SKM-1 treated with dmso at 0.1 percent for 144 hours (cell line): ENCODE results near the gene CHAD.

Experiments used
- DNase-seq: peaks from one replicate; lab custom pipeline; 2025; ENCODE audit not compliant: unreplicated experiment; lab: John Stamatoyannopoulos, UW

Gene CHAD

GRCh38 chr17:50458701-50459676 is 9.7 kb downstream of the CHAD start:
- no peak for DNase-seq

DNA sequence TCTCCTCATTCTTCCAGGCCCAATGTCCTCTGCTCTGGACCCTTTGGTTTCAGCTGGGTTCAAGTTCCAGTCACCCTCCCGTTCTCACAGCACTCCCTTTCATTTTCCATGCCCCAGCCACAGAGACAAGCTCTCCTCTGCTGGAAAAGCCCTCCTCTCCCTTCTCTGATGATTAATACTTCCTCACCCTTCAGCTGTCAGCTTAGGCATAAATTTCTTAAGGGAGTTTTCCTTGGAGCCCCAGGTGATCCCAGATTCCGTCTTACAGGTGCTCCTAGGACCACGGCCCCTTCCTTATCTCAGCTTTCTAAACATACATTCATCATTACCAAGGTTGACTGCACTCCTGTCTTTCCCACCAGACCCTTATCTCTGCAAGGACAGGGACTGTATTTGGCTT is 10.4 kb downstream of the CHAD start:
- no peak for DNase-seq

DNA sequence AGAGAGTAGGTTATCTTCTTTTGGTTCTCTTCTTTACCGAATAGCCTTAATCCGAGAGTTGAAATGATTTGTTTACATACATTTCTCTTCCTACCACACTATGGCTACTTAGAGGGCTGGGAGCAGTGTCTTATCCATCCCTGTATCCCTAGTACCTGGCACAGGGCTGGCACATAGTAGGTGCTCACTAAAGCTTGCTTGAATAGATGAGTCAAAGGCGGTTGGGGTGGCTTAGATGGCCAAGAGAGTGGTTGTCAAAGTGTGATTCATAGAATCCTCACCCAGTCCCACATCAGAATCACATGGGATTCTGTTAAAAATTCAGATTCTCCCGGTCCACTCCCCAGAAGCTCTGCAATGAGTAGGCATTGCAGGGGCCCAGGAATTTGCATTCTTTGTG is 11.1 kb downstream of the CHAD start:
- DNase-seq: no peak

DNA sequence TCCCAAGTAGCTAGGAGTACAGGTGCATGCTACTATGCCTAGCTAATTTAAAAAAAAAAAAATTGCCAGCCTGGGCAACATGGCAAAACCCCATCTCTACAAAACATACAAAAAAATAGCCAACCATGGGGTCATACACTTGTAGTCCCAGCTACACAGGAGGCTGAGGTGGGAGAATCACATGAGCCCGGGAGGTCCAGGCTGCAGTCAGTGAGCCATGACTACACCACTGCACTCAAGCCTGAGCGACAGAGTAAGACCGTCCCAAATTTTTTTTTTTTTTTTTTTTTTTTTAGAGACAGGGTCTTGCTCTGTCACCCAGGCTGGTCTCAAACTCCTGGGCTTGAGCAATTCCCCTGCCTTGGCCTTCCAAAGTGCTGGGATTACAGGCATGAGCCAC is 14.8 kb downstream of the CHAD start:
- no peak for DNase-seq

DNA sequence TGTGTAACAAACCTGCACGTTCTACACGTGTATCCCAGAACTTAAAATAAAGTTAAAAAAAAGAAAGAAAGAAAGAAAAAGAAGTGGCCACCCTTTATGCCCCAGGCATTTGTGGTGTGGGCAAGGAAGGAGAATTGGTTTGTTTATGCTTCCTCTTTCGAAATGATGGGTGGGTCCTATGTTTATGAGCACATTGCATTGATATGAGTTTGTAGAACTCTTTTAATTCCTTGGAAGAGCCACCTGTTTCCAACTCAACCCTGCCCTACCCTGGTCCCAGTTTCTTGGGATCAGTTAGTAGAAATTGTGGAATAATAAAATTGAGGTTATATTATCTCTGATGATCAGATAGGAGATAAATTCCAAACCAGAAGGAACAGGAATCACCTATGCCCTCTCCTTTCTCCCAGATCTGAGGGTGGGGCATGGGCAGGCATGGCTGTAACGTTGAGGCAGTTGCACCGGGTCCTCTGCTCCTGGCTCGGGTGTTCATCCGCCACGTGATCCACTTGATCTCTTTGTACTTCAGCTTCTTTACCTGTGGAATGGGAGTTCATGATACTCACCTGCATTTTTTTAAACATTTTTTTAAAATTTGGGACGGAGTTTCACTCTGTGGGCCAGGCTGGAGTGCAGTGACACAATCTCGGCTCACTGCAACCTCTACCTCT is 15.9 kb downstream of the CHAD start:
- peak; percentile 28 for DNase-seq

DNA sequence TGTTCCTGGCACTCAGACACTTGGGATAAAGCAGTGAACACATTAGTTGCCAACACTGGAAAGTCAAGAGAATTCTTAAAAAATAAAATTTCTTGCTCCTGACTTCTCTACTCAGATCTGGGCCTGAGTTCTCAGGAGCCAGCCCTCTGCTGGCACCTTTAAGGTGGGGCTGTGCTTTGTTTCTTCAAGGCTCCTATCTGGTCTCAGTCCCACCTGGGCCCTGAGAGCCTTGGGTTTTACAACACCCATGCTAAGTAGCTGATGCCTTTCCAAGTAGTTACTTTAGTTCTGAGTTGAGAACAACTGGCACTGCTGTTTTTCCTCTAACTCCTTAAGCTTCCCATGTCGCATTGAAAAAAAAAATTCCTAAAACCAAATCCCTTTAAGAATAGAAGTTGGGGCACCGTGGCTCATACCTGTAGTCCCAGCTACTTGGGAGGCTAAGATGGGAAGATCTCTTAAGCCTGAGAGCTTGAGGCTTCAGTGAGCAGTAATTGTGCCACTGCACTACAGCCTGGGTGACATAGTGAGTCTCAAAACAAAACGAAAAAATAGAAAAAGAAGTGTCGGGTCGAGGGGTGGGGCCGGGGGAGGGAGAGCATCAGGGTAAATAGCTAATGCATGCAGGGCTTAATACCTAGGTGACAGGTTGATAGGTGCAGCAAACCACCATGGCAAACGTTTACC is 16.6 kb downstream of the CHAD start:
- no peak for DNase-seq

- DNase-seq: no peak
Observed at GRCh38 chr17:50448643-50449042, 20.0 kb downstream of the CHAD start.

- DNase-seq: no peak
Observed at GRCh38 chr17:50447870-50448595, 20.6 kb downstream of the CHAD start.

DNA sequence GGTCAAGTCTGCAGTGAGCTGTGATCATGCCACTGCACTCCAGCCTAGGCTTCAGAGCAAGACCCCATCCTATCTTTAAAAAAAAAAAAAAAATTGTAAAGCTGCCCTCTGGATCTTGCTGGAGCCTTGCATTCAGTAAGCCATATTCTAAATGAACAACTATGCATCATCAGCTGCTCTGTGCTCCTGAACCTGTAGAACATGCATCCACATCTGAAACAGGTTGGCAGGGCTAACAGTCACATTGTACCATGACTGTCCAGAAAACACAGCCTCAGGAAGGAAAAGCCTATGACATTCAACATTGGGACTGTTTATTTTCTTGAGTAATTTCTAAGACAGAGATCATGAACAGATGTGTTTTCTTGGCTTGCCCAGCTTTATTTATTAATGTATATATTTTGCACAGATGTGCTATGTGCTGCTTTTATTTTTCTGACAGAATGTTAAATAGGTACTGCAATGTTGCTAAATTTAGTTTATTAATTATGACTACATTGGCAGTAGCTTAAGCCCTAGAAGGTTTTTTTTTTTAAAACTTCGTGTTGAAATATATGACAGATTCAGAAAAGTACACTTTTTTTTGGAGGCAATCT is 22.9 kb downstream of the CHAD start:
- DNase-seq: no peak

DNA sequence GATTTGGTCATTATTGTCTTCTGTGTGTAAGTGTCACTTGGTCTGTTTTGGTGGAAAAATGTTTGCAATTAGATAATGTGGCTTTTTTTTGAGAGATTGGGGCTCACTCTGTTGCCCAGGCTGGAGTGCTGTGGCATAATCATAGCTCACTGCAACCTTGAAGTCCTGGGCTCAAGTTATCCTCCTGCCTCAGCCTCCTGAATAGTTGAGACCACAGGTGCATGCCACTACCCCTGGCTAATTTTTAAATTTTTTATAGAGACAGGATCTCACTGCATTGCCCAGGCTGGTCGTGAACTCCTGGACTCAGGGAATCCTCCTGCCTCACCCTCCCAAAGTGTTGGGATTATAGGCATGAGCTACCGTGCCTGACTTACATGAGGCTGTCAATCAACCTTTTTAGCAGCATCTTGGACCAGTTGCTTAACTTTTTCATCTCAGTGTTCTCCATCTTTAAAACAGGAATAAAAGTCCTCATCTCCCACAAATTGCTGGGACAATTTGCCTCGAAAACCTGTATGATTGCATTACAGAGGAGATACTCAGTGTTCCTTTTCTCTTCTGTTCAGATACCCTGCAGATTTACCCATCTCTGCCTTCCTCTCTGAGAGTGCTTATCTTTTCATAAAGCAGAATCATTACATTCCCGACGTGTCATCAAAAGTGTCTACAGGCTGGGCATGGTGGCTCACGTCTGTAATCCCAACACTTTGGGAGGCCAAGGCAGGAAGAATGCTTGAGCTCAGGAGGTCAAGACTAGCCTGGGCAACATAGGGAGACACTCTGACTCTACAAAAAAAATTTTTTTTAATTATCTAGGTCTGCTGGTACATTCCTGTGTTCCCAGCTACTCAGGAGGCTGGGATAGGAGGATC is 23.6 kb downstream of the CHAD start:
- DNase-seq: no peak

DNA sequence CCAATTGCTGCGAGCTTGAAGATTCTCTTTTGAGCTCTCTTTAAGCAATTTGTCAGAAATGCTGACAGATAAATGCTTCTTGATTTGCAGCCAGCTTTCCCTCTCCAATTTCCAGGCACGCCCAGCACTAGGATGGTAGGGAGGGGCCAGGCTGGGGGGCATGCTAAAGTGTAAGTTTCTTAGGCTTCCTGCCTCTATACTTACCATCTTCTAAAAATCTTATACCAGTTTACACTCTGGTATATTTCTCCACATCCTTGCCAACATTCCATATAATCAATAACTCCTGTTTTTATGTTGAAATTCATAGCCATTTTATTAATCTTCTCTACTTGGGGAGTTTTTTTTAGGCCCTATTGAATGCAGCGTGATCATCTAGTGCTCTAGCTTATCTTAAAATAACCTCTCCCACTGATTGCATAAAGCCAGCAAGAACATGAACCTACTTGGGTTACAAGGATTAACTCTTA is 25.1 kb downstream of the CHAD start:
- DNase-seq: no peak

GRCh38 chr17:50440838-50441829 is 27.5 kb downstream of the CHAD start:
- no peak for DNase-seq

- no peak for DNase-seq
Observed at GRCh38 chr17:50440172-50440837, 28.4 kb downstream of the CHAD start.

DNA sequence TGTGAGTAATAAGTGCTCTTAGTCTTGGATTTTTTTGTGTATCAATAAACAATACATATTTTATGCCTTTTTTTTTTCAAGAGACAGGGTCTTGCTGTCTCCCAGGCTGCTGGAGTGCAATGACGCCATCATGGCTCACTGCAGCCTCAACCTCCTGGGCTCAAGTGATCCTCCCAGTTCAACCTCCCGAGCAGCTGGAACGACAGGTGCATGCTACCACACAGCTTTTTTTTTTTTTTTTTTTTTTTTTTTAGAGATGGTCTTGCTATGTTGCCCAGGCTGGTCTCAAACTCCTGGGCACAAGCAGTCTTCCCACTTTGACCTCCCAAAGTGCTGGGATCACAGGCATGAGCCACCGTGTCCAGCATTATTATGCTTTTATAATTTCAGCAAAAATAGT is 29.7 kb downstream of the CHAD start:
- DNase-seq: no peak

GRCh38 chr17:50437409-50437808 is 31.3 kb downstream of the CHAD start:
- no peak for DNase-seq

- no peak for DNase-seq
Observed at GRCh38 chr17:50432125-50432762, 36.4 kb downstream of the CHAD start.
